Stimulated activated CD4-positive, alpha-beta T cell treated with anti-CD3 and anti-CD28 coated beads, Interleukin-1b, Interleukin-23, amount 100 ng/mL, for 1 hour (primary cell): ENCODE measurements around the gene RPL39L.
A peak's percentile ranks its signal among the peaks of the same experiment; 100 is the strongest.
"Not testable (repeated sequence)": the region's sequence is repeated elsewhere in the genome, so short reads cannot be mapped to it uniquely, and the experiment has no call there.

Source experiments
- DNase-seq, 2 donors: peaks; one replicate each; pipeline ENCODE4 v3.0.0-alpha.2; 2020; ENCODE audit warnings: low read depth in 2 of 2

Gene RPL39L

GRCh38 chr3:187139126-187139894, at the start of gene RPL39L:
Gene RPL39L (minus strand): TSS chr3:187139496. CDS start chr3:187121300, 18,196 bp downstream.
- DNase-seq: peak; percentile 78 to 87

- no peak for DNase-seq
Observed at GRCh38 chr3:187188931-187189330, 49.6 kb upstream of the RPL39L start.

- DNase-seq: no peak
Observed at GRCh38 chr3:187186801-187187421, 47.6 kb upstream of the RPL39L start.

- no peak for DNase-seq
Observed at GRCh38 chr3:187186375-187186774, 47.1 kb upstream of the RPL39L start.

- DNase-seq: no peak
Observed at GRCh38 chr3:187185759-187186158, 46.5 kb upstream of the RPL39L start.

GRCh38 chr3:187183903-187184302, 44.6 kb upstream of the RPL39L start:
- DNase-seq: no peak

GRCh38 chr3:187183210-187183862, 44.0 kb upstream of the RPL39L start:
- DNase-seq: no peak

GRCh38 chr3:187181454-187182170, 42.3 kb upstream of the RPL39L start:
- no peak for DNase-seq

GRCh38 chr3:187172929-187173328, 33.6 kb upstream of the RPL39L start:
- DNase-seq: no peak

- DNase-seq: not testable (repeated sequence)
Observed at GRCh38 chr3:187170911-187171310, 31.6 kb upstream of the RPL39L start.

- DNase-seq: no peak
Observed at GRCh38 chr3:187169231-187169960, 30.1 kb upstream of the RPL39L start.

- no peak for DNase-seq
Observed at GRCh38 chr3:187167777-187168176, 28.5 kb upstream of the RPL39L start.

- DNase-seq: no peak
Observed at GRCh38 chr3:187166750-187167149, 27.5 kb upstream of the RPL39L start.

- no peak for DNase-seq
Observed at GRCh38 chr3:187165144-187165543, 25.8 kb upstream of the RPL39L start.

GRCh38 chr3:187162265-187162953, 23.1 kb upstream of the RPL39L start:
- no peak for DNase-seq

GRCh38 chr3:187161556-187161955, 22.3 kb upstream of the RPL39L start:
- no peak for DNase-seq

GRCh38 chr3:187150599-187150998, 11.3 kb upstream of the RPL39L start:
- DNase-seq: peak; percentile 26 to 45

GRCh38 chr3:187150186-187150585, 10.9 kb upstream of the RPL39L start:
- no peak for DNase-seq

- no peak for DNase-seq
Observed at GRCh38 chr3:187146389-187146788, 7.1 kb upstream of the RPL39L start.

- no peak for DNase-seq
Observed at GRCh38 chr3:187145149-187145895, 6.0 kb upstream of the RPL39L start.
